Measurements from ENCODE around the gene NEIL1.
"Not testable (repeated sequence)": the region's sequence is repeated elsewhere in the genome, so short reads cannot be mapped to it uniquely, and the experiment has no call there.

Gene NEIL1

GRCh38 chr15:75358771-75359536 lies 12.1 kb downstream of the NEIL1 start:
- DNase-seq: no peak

- no peak for DNase-seq
These were observed 12.9 kb downstream of the NEIL1 start for GRCh38 chr15:75359537-75360250.

- no peak for DNase-seq
These were observed 13.6 kb downstream of the NEIL1 start for GRCh38 chr15:75360391-75360790.

GRCh38 chr15:75360856-75361255 lies 14.0 kb downstream of the NEIL1 start:
- DNase-seq: no peak

- DNase-seq: no peak
These were observed 14.6 kb downstream of the NEIL1 start for GRCh38 chr15:75361361-75361988.

GRCh38 chr15:75361989-75362641 lies 15.3 kb downstream of the NEIL1 start:
- no peak for DNase-seq

- no peak for DNase-seq
These were observed 15.9 kb downstream of the NEIL1 start for GRCh38 chr15:75362642-75363249.

GRCh38 chr15:75363786-75364185 lies 16.9 kb downstream of the NEIL1 start:
- no peak for DNase-seq

- no peak for DNase-seq
These were observed 18.0 kb downstream of the NEIL1 start for GRCh38 chr15:75364881-75365280.

GRCh38 chr15:75366163-75366562 lies 19.3 kb downstream of the NEIL1 start:
- DNase-seq: no peak

GRCh38 chr15:75367006-75367405 lies 20.2 kb downstream of the NEIL1 start:
- no peak for DNase-seq

- DNase-seq: no peak
These were observed 20.6 kb downstream of the NEIL1 start for GRCh38 chr15:75367406-75367912.

- peak; percentile 81 for DNase-seq
These were observed 21.3 kb downstream of the NEIL1 start, which contains the start of gene MAN2C1 for GRCh38 chr15:75367913-75368688. Gene MAN2C1, minus strand, starts transcription at chr15:75368607. Its CDS starts 24 bp downstream, at chr15:75368583.

- DNase-seq: no peak
These were observed 21.9 kb downstream of the NEIL1 start for GRCh38 chr15:75368689-75369239.

- no peak for DNase-seq
These were observed 23.2 kb downstream of the NEIL1 start for GRCh38 chr15:75369897-75370581.

GRCh38 chr15:75371486-75371885 lies 24.6 kb downstream of the NEIL1 start:
- DNase-seq: no peak

- no peak for DNase-seq
These were observed 25.3 kb downstream of the NEIL1 start for GRCh38 chr15:75371901-75372688.

- DNase-seq: no peak
These were observed 33.9 kb downstream of the NEIL1 start for GRCh38 chr15:75380773-75381172.

GRCh38 chr15:75383986-75384385 lies 37.1 kb downstream of the NEIL1 start:
- DNase-seq: not testable (repeated sequence)

- DNase-seq: no peak
These were observed 43.0 kb downstream of the NEIL1 start for GRCh38 chr15:75389791-75390382.

Data from NCI-H2227 treated with DMSO at 0.1 percent for 48 hours (cell line).